Measurements from ENCODE around the gene BLM.

BLM gene

DNA sequence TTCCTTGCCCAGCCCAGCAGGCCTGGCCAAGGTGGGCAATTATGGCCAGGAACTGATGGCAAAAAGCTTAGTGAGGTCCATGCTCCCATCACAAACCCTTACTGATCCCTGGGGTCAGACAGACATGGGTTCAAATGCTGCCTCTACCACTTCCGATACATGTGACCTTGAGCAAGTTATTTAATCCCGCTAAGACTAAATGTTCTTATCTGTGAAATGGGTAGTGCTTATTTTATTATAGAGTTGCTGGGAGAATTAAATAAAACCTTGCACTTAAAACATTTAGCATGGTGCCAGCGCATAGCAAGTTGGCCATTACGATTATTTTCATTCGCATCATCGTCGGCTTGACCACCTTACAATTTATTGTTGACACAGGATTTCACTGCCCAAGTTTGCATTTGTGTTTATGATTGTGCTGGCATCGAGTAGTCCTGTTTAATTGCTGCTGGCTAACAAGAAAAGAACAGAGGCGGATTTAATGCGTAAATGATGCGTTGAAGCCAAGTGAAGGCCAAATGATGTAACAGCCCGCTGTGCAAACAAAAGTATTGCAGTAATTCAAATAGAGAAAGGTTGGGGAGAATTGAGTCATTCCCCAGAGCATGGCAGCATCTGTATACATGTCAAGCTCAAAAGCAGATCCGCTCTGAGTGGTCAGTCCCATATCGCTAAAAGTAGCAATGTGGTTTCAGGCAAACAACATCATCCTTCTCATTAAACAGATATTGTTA lies 144.0 kb downstream of the BLM start:
- no peak overlapping the region for H3K4me3 ChIP-seq (ENCODE audit: low read length)
- DNase-seq (ENCODE audit: low read depth): no peak
- no peak for TF ChIP-seq CTCF (conservative IDR thresholded peaks at IDR 0.05; ENCODE audit: low read depth, low read length)

- DNase-seq (ENCODE audit: low read depth): no peak
- H3K4me3 ChIP-seq (ENCODE audit: low read length): no peak overlapping the region
- TF ChIP-seq CTCF (conservative IDR thresholded peaks at IDR 0.05; ENCODE audit: low read depth, low read length): no peak
These were observed 145.3 kb downstream of the BLM start for GRCh38 chr15:90862487-90862886.

DNA sequence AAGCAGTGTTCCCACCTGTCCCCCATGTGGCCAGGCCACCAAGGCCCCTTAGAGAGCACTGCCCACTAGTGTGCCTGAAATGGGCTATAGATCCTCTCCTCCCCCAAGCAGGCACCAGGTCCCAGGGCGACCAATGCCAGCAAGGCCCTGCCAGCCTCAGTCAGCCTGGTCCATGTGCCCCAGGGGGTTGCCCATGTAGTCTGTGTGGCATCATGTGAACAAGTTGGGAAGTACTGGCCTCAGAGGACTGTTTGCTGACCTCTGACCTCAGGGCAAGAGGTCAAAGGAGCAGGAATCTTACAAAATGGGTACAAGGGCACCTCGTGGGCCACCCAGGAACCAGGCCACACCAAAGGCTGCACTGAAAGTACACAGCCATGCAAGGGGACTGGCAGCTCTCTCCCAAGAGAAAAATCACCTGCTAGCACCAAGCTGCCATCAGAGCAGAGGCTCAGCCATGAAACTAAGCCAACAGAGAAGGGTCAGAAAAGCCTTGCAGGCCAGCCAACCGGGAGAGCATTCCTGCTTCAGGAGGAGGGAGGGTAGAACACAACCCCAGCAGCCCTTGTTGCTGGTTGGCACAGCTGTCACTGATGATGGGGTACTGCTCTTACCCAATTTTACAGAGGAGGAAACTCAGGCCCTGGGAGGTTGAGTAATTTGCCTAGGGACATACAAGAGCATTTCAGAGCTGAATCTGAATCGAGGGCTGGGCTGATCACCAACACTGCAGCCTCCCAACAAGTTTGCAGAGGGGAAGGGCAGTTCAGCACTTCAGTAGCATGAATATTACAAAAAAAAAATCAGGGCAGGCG lies 146.0 kb downstream of the BLM start:
- DNase-seq (ENCODE audit: low read depth): no peak
- no peak overlapping the region for H3K4me3 ChIP-seq (ENCODE audit: low read length)
- TF ChIP-seq CTCF (conservative IDR thresholded peaks at IDR 0.05; ENCODE audit: low read depth, low read length): no peak

DNA sequence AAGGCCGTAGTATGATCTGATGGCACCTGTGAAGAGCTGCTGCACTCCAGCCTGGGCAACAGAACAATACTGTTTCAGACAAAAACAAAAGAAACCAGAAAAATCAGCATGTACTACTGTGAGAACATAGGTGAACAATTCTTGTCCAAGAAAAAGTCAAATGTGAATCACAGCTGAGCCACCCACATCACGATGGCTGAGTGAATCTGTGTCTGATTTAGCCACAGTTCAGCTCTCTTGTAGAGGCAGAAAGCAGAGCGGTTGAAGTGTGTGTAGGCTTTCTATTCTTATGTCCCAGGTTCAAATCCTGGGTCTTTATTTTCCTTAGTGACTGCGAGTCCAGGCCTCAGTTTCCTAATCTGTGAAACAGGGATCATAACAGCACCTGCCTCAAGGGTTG lies 146.8 kb downstream of the BLM start:
- DNase-seq (ENCODE audit: low read depth): no peak
- H3K4me3 ChIP-seq (ENCODE audit: low read length): no peak overlapping the region
- no peak for TF ChIP-seq CTCF (conservative IDR thresholded peaks at IDR 0.05; ENCODE audit: low read depth, low read length)

GRCh38 chr15:90864507-90864906 lies 147.4 kb downstream of the BLM start:
- DNase-seq (ENCODE audit: low read depth): no peak
- no peak for TF ChIP-seq CTCF (conservative IDR thresholded peaks at IDR 0.05; ENCODE audit: low read depth, low read length)
- no peak overlapping the region for H3K4me3 ChIP-seq (ENCODE audit: low read length)

GRCh38 chr15:90865702-90866101 lies 148.6 kb downstream of the BLM start:
- H3K4me3 ChIP-seq (ENCODE audit: low read length): no peak overlapping the region
- no peak for DNase-seq (ENCODE audit: low read depth)
- TF ChIP-seq CTCF (conservative IDR thresholded peaks at IDR 0.05; ENCODE audit: low read depth, low read length): no peak
